Gastrocnemius medialis (tissue), 4 donors: ENCODE data around the gene CSAD.

Experiments used
- POLR2A ChIP-seq, 2 donors: fragments of 450-650 bp; IDR thresholded peaks; one replicate each; pipeline ENCODE4 v1.6.1; 2017; ENCODE audit warnings: antibody characterized with exemption in 2 of 2, mild to moderate bottlenecking in 2 of 2, moderate library complexity in 2 of 2
- TF ChIP-seq, protein P1 (sequence below), 5 experiments: fragments of 450-650 bp in 3 of 5; fragments of 200-600 bp in 2 of 5; sonication (generic) in 2 of 5; IDR thresholded peaks in 4 of 5; conservative IDR thresholded peaks in 1 of 5; 1 replicate in 4 of 5; 2 replicates in 1 of 5; pipeline ENCODE4 v1.5.1; 2016 to 2019; ENCODE audit warnings: antibody characterized with exemption in 5 of 5, mild to moderate bottlenecking in 3 of 5, moderate library complexity in 3 of 5

DNA sequence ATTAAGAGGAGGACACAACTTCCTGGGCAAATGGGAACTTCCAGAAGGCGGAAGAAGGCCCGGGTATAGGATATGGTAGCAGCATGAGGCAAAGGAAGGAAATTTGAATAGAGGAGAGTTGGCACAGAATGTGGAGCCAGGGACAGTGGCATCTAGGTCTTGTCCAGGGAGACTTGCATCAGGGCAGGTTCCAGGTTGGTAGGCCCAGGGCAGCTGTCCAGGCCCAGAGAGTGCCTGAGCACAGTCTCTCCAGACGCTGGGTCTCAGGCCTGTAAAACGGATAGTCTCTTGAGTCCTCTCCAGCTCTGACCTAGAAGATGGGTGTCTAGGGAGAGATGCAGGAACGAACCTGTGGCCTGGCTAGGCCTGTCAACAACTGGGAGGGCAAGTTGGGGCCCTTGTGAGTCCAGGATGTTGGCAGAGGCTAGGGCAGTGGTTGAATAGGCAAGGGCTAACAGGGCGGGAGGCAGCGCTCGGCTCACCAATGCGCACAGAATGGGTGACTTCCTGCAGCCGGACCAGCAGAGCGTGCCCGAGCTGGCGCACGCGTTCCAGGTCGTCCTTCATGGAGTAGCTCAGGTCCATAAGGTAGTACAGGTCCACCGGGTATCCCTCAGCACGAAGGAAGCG is 16.4 kb upstream of the CSAD start:
- TF ChIP-seq, protein P1, sequence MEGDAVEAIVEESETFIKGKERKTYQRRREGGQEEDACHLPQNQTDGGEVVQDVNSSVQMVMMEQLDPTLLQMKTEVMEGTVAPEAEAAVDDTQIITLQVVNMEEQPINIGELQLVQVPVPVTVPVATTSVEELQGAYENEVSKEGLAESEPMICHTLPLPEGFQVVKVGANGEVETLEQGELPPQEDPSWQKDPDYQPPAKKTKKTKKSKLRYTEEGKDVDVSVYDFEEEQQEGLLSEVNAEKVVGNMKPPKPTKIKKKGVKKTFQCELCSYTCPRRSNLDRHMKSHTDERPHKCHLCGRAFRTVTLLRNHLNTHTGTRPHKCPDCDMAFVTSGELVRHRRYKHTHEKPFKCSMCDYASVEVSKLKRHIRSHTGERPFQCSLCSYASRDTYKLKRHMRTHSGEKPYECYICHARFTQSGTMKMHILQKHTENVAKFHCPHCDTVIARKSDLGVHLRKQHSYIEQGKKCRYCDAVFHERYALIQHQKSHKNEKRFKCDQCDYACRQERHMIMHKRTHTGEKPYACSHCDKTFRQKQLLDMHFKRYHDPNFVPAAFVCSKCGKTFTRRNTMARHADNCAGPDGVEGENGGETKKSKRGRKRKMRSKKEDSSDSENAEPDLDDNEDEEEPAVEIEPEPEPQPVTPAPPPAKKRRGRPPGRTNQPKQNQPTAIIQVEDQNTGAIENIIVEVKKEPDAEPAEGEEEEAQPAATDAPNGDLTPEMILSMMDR (IDR thresholded peaks at IDR 0.05 in 4 of 5, conservative IDR thresholded peaks at IDR 0.05 in 1 of 5), result no peak
- TF ChIP-seq POLR2A (IDR thresholded peaks at IDR 0.05), result no peak
